SK-N-MC (cell line): ENCODE measurements around the gene CLEC4M.

Source experiments
- EZH2 ChIP-seq: fragments of 200-600 bp; sonication (generic); IDR thresholded peaks from one replicate; pipeline ENCODE4 v1.6.1; 2017; ENCODE audit warnings: antibody characterized with exemption
- FOXP2 ChIP-seq: optimal IDR thresholded peaks from 2 replicates; pipeline ENCODE3; 2011; ENCODE audit warnings: mild to moderate bottlenecking, moderate library complexity; ENCODE audit not compliant: insufficient read depth; ENCODE audit errors: extremely low read length, control extremely low read depth

GRCh38 chr19:7744871-7745650 lies 18.0 kb upstream of the CLEC4M start:
- no peak for TF ChIP-seq FOXP2
- no peak for TF ChIP-seq EZH2
